8988T (cell line): ENCODE data around the gene NCOA6.
"Not testable (repeated sequence)": the region's sequence is repeated elsewhere in the genome, so short reads cannot be mapped to it uniquely, and the experiment has no call there.

Experiments used
- DNase-seq: peaks from one replicate; pipeline ENCODE4 v3.0.0; 2011

The NCOA6 gene

DNA sequence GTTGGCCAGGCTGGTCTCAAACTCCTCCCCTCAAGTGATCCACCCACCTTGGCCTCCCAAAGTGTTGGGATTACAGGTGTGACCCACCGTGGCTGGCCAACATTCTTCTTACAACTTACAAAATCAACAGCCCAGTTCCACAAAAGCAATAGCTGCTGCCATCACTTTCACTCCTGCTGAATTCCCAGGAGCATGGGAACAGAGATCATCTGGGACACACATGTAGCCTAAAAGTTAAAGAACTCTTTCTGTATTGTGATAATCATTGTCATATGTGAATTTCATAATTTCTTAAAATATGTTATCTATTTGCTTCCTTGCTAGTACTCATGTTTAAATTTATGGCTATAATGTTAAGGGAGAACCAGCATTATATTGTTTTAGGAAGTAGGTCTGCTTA is 51.7 kb downstream of the NCOA6 start:
- DNase-seq: no peak

DNA sequence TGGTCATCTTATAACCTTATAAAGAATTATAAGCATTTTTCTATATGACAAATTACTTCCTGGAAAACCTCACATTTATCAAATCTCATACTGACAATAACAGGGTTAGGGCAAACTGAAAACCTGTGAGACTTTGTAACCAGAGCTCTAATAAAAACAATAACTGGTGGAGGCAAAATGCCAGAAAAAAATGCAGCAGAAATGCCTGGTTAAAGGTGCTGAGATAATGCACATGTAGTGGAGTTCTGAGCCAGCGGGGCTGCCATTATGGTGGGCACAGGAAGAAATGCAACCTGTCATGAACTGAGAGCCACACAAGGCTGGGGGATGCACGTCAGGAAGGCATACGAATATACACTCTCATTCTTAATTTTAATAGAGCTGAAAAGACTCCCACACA is 53.0 kb downstream of the NCOA6 start:
- no peak for DNase-seq

DNA sequence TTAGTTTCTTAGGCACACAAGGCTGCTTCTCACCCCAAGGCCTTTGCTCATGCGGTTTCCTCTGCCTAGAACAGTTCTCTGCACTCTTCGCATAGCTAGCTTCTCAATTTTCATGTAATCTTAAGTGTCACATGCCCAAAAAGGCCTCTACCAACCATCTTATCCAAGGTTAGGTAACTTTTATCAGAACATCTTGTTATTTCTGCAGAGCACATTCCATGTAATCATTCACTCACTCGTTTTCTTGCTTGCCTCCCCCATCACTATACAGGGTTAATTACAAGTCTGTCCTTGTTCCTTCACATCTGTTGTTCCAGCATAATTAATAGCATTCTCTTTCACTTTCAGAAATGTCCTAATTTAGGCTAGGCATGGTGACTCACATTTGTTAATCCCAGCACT is 53.8 kb downstream of the NCOA6 start:
- no peak for DNase-seq

DNA sequence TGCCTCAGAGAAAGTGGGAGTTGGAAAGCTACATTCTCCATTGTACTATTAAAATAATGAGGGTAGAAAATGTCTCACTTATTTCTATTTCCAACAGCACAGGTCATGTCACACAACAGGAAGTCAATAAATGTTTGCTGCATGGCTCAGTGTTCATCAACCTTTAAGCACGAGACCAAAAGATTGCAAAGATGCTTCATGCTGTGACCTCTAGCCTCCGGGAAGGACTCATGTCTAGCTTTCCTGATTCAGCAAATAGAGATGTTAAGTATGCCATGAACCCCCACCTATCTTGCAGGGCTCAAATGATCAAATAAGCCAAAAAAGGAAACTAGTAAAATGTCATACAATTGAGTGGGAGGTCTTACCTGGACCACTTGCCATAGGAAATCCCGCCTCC is 57.4 kb downstream of the NCOA6 start:
- DNase-seq: peak; percentile 17

DNA sequence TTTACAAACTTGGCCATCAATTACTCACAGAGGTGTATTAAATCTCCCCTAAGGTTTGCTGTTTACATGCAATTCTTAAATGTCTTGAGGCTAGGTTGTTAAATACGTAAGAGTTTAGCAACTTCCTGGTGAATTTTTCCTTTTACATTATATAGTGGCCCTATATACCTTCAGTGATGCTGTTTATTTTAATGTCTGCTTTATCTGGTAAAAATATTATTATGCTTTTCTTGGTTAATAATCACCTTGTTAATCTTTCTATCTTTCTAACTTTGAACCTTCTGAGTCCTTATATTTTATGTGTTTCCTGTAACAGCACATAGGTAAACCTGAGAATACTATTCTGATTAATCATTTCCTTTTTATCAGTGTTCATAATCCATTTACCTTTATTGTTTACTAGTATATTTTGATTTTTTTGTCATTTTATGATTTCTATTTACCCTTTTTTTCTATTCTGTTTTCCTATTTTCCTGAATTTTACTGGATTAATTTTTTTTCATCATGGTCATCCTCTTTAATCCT is 63.4 kb downstream of the NCOA6 start:
- DNase-seq: no peak

DNA sequence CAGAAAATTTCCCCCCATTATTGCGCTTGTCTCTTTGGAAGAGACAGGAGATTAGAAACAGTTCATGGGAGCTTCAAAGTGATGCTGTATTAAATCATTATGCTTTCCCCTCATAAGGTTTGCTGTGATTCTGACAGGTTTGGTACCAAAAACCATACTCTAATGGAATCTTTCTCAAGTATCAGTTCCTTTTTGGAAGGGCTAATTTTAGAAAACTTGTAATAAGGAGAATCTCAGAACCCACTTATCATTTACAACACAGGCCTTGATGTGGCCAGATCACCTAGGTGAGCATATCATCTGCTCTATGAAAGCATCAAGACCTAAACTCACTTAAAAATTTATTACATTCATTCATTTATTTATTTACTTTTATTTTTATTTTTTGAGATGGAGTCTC is 70.1 kb downstream of the NCOA6 start:
- no peak for DNase-seq

DNA sequence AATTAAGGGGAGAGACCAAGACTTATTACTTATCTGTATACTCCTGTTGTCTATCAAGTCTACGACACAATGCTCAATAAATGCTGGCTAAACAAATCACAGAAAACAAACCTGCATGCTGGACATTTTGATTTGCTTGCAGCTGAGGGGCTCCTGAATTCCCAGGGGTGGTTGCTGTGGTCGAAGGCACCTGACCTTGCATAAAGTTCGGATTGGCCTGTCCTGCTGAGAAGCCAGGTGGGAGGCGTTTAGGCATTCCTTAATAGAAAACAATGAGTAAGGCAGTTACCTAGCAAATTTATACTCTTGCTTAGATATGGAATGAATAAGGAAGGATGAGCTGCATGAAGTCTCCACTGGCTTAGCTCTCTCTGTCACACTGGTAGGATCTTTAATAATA is 70.8 kb downstream of the NCOA6 start:
- no peak for DNase-seq

DNA sequence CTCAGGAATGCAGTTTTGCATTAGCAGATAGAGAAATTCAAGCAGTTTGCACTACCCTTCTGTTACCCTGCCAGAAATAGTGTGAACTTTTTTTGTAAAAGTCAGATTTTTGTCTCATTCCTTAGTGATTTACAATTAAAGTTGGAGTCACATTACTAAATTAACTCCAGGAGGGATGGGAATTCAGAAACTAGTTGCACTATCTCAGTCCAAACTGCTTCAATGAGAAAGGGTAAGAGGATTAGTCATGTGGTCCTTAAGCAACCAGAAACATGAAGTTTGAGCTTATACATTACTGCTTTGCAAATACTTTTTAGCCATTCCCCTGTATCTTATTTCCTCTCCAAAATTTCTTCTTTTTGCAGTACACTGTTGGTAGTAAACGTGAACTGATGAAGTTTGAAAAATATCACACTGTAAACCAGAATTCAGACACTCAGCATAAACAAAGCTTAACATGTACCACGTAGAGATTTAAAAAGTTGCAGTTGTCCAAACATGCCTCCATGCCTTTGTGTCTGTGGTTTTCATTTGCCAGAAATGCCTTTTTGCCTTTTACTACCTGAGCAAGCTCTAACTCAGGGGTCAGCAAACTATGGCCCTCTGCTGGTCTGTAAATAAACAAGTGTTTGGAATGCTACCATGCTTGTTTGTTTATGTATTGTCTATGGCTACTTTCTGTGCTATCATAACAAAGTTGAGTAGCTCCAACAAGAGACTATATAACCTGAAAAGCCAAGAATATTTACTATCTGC is 71.6 kb downstream of the NCOA6 start:
- DNase-seq: no peak

DNA sequence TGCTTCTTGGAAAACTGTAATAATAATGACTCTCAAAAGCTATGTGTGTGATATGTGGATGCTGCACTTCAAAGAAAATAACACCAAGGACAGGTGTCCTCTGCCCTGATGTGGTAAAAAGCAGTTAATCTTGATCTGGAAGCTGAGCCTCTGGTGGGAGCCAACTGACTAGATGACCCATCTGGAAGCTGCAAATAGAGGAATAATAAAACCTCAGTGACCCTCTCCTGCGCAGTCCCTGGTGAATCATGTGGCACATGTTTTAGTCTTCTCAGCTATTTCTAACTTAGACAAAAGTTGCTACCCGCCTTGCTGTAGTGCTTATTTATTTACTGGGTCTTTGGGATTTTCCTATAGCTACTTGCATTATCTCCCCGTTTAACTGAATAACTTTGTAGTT is 74.0 kb downstream of the NCOA6 start:
- no peak for DNase-seq

DNA sequence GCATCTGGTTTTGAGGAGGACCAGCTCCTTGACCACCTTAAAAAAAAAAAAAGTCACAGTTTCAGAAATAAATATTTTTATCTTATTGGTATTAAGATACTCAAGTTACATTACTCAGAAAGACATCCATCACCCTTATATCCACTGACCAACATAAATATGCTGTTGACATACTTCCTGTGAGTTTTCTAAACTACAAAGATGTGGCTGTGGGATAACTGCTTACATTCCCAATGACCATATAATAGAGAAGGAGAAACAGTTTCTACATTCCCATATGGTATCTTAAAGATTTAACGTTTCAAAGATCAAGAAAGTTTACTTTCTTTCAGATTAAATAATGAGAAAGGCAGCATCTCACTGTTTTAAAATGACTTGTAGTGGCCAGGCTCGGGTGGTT is 75.0 kb downstream of the NCOA6 start:
- no peak for DNase-seq

DNA sequence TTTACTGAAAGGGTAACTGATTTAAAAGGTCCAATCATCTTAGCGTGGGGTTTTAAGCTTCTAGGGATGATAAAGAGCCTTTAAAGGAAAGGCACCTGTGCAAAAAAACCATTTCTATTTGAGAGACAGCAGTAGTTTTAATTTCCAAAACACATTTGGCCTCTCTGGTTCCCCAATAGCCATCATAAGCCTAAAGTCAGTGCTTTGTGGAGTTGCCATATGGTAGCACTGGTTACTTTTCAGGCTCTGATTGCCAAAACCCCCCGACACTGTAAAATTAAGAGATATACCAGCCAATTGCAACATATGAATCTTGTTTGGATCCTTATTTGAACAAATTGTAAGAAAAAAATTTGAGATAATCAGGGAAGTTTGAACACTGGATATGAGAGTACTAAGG is 76.7 kb downstream of the NCOA6 start:
- no peak for DNase-seq

DNA sequence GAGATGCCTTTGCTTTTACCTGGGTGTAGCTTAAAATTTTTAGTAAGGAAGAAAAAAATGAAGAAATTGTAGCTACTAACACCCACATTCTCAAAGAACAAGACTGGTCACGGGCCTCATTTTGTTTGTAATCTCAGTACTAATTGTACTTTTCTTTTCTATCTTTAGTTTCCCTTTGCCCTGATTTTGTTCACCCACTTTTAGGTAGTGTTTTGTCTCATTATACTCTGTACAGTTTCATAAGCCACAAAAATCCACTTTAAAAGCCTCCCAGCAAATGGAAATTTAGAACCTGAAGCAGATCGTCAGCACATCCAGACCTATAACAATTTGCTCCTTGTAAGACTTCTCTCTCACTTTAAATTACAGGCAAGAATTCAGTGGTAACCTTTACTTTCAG is 78.0 kb downstream of the NCOA6 start:
- DNase-seq: no peak

DNA sequence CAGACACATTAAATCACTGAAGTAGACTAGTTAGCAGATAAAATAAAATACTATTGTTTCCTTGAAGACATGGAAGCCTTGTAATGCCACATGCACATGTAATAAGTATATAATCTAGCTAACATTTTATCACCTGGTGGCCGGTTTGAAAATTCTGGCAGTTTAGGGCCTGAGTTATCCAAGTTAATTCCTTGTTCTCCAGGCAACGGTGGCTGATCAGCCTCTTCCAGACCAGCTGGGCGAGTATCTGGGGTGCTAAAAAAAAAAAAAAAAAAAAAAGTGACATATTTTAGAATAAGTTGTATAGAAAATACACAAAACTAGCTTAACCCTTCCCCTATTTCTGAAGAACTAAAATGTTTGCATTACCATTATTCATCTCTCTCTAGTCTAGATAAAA is 78.8 kb downstream of the NCOA6 start:
- DNase-seq: no peak

DNA sequence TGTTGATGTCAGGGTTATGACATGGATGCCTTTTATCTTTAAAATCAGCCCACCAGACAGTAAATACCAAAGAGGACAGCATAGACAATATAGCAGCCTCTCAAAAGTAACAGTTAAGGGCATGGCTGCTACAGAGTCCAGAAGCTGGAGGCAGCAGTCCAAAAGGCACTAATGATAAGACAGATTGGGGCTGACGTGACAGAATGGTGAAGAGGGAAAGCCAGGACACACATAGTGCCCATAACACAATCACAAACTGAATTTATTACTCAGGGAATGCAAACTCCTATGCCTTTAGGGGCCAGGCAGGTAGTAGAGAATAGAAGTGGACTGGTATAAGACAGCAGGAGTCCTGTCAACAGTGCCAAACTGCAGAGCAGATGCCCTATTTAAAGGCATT is 80.6 kb downstream of the NCOA6 start:
- no peak for DNase-seq

DNA sequence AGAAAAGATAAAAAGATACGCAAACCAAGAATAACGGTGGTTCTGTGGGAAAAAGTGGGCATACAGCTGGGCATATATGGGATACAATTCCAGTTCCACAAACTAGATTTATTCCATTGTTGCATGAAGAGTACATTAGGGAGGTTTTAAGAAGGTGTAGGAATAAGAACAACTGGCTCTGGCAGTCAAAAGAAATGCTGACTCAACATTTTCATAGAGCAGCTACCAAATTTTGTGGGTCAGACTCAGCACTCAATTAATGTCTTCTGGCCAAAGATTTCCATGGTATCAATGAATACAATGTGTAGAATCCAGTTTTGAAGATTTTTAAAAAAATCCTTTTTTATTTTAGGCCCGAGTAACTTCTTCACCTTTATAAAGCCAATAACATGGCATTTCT is 81.1 kb downstream of the NCOA6 start:
- DNase-seq: no peak

DNA sequence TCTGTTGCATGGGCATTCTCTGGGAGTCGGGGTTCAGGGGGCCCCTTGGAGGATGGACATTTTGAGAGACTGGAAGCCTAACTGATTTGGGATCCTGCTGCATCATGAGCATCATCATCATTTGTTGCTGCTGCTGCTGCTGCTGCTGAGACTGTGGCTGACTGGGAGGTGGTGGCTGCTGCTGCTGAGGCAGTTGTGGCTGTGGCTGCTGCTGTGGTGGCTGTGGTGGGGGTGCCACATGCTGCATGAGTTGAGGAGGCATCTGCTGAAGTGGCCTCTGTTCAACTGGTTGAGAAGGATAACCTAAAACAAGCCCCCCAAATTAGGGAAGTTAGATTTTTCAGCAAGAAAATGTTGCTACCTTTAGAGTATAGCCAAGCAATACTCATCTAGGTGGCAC is 82.4 kb downstream of the NCOA6 start:
- no peak for DNase-seq

DNA sequence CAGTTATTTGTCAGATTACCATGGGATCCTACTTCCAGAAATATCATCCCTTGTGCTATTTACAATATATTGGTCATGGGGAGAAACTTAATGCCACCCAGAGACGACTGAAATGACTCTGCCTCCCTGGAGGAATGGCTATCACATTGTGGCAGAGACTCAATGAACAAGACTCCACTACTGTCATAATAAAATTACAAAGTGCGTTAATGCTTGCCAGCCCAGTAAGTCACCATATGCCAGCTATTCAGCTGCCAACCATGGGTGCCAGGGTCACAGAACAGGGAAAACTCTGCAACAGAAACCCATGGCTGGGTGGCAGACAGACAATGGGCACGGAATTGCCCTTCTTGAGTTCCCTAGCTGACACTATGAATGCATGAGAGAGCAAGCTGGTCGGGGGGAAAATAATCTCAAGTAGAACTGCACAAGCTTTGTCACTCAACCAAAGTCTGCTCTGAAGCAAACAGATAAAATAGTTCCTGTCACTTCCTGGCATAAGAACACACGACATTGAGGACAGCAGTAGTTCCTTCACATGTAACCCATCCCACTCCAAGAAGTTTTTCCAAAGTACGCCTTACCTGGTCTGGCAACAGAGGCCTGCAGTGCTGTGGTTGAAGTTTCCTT is 89.2 kb downstream of the NCOA6 start:
- no peak for DNase-seq

DNA sequence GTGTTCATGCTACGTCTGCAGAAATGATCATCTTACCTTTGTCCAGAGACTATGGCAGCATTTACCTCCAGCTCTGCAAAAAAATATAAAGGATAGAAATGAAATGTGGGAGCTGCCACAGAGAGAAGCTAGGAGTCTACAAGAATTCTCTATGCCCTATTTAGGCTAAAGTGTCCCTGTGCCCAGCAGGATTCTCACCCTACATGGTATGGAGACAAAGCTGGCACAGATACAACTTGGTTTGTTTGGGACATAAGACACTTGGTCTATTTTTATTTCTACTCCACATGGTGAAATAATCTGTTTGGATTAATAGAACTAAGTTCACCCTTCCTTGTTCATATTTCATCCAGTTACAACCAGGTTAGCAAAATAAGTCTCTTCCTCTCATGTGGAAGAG is 92.9 kb downstream of the NCOA6 start:
- DNase-seq: no peak

DNA sequence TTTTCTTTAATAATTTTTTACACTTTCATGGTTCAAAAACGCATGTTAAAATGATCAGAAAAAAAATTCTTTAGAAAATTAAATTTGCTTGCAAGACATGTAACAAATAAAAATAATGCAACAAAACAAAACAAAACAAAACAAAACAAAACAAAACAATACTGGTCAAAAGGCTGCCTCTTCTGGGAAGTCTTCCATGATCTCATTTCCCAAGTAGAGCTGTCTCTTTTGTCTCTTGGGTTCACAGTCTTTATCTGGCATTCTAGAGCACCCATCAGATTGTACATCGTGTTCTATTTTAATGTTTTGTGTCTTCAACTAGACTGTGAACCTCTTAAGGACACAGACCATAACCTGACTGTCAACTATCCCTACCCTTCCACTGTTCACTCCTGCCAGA is 96.0 kb downstream of the NCOA6 start:
- DNase-seq: no peak

DNA sequence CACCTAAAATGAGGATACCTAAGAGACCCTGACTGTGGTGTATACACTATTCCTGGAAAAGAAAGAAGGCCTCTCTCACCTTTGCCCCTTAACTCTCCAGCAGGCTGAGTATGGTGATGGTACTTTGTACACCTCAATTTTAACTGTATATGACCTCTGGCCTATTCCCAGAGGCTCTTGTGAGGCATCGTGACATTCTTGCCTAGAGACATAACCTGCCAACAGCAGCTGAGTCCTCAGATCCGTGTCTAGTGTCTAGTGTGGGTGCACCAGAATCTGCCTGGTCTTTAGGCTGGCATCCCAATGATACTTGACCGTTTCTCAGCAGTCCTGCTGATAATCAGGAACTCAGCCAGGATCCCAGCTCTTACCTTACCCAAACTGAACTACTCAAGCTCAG is 101.3 kb downstream of the NCOA6 start:
- no peak for DNase-seq

DNA sequence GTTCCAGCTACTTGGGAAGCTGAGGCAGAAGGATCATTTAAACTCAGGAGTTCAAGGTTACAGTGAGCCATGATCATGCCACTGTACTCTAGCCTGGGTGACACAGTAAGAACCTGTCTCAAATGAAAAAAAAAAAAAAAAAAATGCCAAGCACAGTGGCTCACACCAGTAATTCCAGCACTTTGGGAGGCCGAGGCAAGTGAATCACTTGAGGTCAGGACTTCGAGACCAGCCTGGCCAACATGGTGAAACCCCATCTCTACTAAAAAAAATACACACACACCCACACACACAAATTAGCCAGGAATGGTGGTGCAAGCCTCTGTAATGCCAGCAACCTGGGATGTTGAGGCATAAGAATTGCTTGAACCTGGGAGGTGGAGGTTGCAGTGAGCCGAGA is 102.9 kb downstream of the NCOA6 start:
- not testable (repeated sequence) for DNase-seq

DNA sequence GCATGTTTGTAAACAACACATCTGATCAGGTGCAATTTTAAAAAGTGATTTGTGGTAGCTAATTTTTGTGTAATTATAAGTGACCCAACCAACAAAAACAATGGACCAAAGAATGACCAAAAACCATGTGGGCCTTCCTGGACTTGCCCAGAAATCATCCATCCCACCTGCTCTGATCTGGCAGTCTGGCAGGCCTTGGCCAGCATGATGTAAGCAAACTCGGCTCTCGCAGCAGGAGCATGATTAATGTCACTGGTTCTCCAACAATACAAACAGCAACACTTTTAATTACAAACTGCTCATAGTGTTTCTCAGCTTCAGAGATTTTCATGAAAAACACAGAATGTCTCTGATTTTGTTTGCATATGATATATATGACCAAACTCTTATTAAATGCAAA is 105.2 kb downstream of the NCOA6 start:
- no peak for DNase-seq

DNA sequence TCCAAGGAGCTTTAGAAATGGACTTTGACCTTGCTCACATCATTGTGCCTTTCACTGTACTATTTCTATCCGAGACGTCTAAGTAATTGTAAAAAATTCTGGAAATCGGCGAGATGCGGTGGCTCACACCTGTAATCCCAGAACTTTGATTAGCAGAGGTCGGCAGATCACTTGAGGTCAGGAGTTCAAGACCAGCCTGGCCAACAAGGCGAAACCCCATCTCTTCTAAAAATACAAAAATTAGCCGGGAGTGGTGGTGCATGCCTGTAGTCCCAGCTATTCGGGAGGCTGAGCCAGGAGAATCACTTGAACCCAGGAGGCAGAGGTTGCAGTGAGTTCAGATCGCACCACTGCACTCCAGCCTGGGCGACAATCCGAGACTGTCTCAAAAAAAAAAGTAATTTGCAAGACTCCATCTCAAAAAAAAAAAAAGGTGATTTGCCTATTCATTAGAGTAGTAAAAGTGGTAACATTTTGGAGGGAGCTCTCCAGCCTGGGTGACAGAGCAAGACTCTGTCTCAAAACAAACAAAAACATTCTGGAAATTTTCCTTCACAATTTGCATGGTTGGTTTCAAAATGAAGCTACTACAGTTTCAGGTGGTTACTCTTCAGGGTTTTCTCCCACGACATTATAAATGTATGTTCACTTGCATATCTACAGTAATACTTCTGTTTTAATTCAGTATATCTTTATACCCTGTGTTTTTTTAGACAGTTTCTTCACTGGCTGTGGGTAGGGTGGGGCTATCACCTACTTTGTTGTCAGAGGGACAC is 106.0 kb downstream of the NCOA6 start:
- not testable (repeated sequence) for DNase-seq
